ENCODE data around the gene ANKRD11. TPM values are rescaled to one million over a fixed set of nuclear protein-coding genes. Genes with fewer than 3 reads are reported as not detected.

Gene ANKRD11
- total and polyA plus RNA-seq, 2 donors (not counting 3 experiments of a cell fraction or from before 2014, with no cell fraction given): 55.8 to 191 TPM

GRCh38 chr16:89280546-89281188 is 209.7 kb downstream of the ANKRD11 start:
- BruUV-seq (replicated peaks): no TSS peak
- peaks cover 12 to 45% of the 10 kb centered on the region in 2 experiments for H3K36me3 ChIP-seq (ENCODE audit: control insufficient read depth in 2 of 2, extremely low read depth in 1 of 2, insufficient read depth in 2 of 2, low read length in 2 of 2)
- H3K9me1 ChIP-seq (replicated peaks; ENCODE audit: control insufficient read depth, extremely low read depth, insufficient read depth, low read length): no peaks in the 10 kb centered on the region
- ChIA-PET CTCF (interaction anchor here (0.5 to 1.6 kb wide), 2 partner anchors 13 to 252 kb away, joined by 3 to 6 read pairs; no protein-coding TSS in a partner anchor), POLR2A (no interaction called here)
- H4K20me1 ChIP-seq (replicated peaks; ENCODE audit: control insufficient read depth, extremely low read depth, insufficient read depth, low read length): no peaks in the 10 kb centered on the region
- no peaks in the 10 kb centered on the region for H3K4me1 ChIP-seq (ENCODE audit: control insufficient read depth, extremely low read depth, insufficient read depth, low read length)
- dilution Hi-C loops (cut with MboI; ENCODE audit: extremely low pct_ligation_motif_present, low sequenced_read_pairs) (no loop called here), intact Hi-C loops (cut with micrococcal nuclease) (no loop called here)
- no peak overlapping the region for H3K4me3 ChIP-seq (replicated peaks in 1 of 3; ENCODE audit: insufficient read depth in 1 of 3, low read depth in 1 of 3, low read length in 3 of 3)
- no peaks in the 10 kb centered on the region for H3K27me3 ChIP-seq (ENCODE audit: control insufficient read depth in 2 of 2, insufficient read depth in 2 of 2, low read length in 2 of 2)
- no peak overlapping the region for H3K4me2 ChIP-seq (ENCODE audit: insufficient read depth, low read length)
- DNase-seq (ENCODE audit: low read depth, low spot score) (no peak), FAIRE-seq (no peak)
- TF ChIP-seq JUN (IDR thresholded peaks at IDR 0.05; ENCODE audit: borderline replicate concordance, insufficient read depth, insufficient read length, low read depth) (no peak), CTCF (IDR thresholded peaks at IDR 0.05; ENCODE audit: extremely low read depth in 1 of 2, insufficient read depth in 1 of 2, low read depth in 1 of 2, low read length in 2 of 2) (no peak), MYC (IDR thresholded peaks at IDR 0.05; ENCODE audit: low read depth, low read length) (no peak), POLR2A (IDR thresholded peaks at IDR 0.05; ENCODE audit: low read depth, low read length) (no peak), GATA2 (IDR thresholded peaks at IDR 0.05; ENCODE audit: insufficient read depth, insufficient read length, low read depth, low read length) (no peak), MAX (IDR thresholded peaks at IDR 0.05; ENCODE audit: insufficient read depth, insufficient read length) (no peak), EZH2 (IDR thresholded peaks at IDR 0.05; ENCODE audit: borderline replicate concordance, low read depth, low read length, severe bottlenecking) (no peak), POLR2AphosphoS5 (IDR thresholded peaks at IDR 0.05; ENCODE audit: insufficient read depth, low read depth, low read length) (no peak), FOS (IDR thresholded peaks at IDR 0.05; ENCODE audit: borderline replicate concordance, insufficient read depth, low read length) (no peak)
- H3K9me3 ChIP-seq (replicated peaks; ENCODE audit: control insufficient read depth, insufficient read depth, low read length): no peaks in the 10 kb centered on the region
- no peak overlapping the region for H3K9ac ChIP-seq (replicated peaks; ENCODE audit: extremely low read depth, insufficient read depth, low read length)
- H3K27ac ChIP-seq (ENCODE audit: insufficient read depth, low read depth, low read length): no peak overlapping the region
- H3K79me2 ChIP-seq (ENCODE audit: control insufficient read depth, insufficient read depth, low read length): peaks cover 9% of the 10 kb centered on the region
- no peak overlapping the region for H2AFZ ChIP-seq (ENCODE audit: low read depth, low read length)
